Caco-2 (cell line): ENCODE results near the gene FBN2. TPM values are rescaled to one million over a fixed set of nuclear protein-coding genes. Genes with fewer than 3 reads are reported as not detected.

Experiments used
- BruUV-seq: library from RNA; stranded (reverse); fragments of 400-500 nt; replicated peaks from 2 replicates; lab custom pipeline; 2021; lab: Mats Ljungman, UMichigan
- CTCF ChIA-PET: fragments of 300-600 bp; sonication (Branson Sonifier 250); formaldehyde crosslinking; loops from one replicate; lab custom pipeline; 2022; ENCODE audit warnings: antibody characterized with exemption; lab: Charles Lee
- POLR2A ChIA-PET: fragments of 300-600 bp; sonication (Branson Sonifier 250); formaldehyde crosslinking; loops from one replicate; lab custom pipeline; 2022; ENCODE audit warnings: antibody characterized with exemption; lab: Charles Lee
- DNase-seq, 2 experiments: peaks; one replicate each; pipeline versions ENCODE4 v3.0.0 to v3.0.0-alpha.2; 2020 to 2022
- H3K27me3 ChIP-seq: replicated peaks from 2 replicates; pipeline ENCODE4 v1.6.0; 2011; ENCODE audit warnings: low read length; ENCODE audit not compliant: control insufficient read depth, insufficient read depth
- H3K36me3 ChIP-seq: 2 replicates; pipeline ENCODE4 v1.5.1; 2011; ENCODE audit warnings: low read length; ENCODE audit not compliant: control insufficient read depth, insufficient read depth
- H3K4me1 ChIP-seq: fragments of 250-450 bp; sonication (Bioruptor Pico); 2 replicates; pipeline ENCODE4 v1.5.1; 2020; ENCODE audit warnings: mild to moderate bottlenecking
- H3K4me3 ChIP-seq: 2 replicates; pipeline ENCODE4 v1.5.1; 2011; ENCODE audit warnings: low read depth, mild to moderate bottlenecking, control low read depth, low read length
- H3K9me3 ChIP-seq: fragments of 250-450 bp; sonication (Bioruptor Pico); 2 replicates; pipeline ENCODE4 v1.5.1; 2020; ENCODE audit warnings: mild to moderate bottlenecking, moderate library complexity
- H3K27ac Mint-ChIP-seq: one replicate; pipeline ENCODE4 v1.8.0; 2022; ENCODE audit warnings: mixed read lengths; ENCODE audit not compliant: unreplicated experiment
- H3K27me3 Mint-ChIP-seq: one replicate; pipeline ENCODE4 v1.8.0; 2022; ENCODE audit warnings: mixed read lengths; ENCODE audit not compliant: insufficient read depth, unreplicated experiment
- H3K36me3 Mint-ChIP-seq: one replicate; pipeline ENCODE4 v1.8.0; 2022; ENCODE audit warnings: mild to moderate bottlenecking, mixed read lengths; ENCODE audit not compliant: insufficient read depth, unreplicated experiment
- H3K4me1 Mint-ChIP-seq: one replicate; pipeline ENCODE4 v1.8.0; 2022; ENCODE audit warnings: low read depth, mixed read lengths; ENCODE audit not compliant: unreplicated experiment
- H3K4me3 Mint-ChIP-seq: one replicate; pipeline ENCODE4 v1.8.0; 2022; ENCODE audit warnings: mild to moderate bottlenecking, moderate library complexity, mixed read lengths; ENCODE audit not compliant: unreplicated experiment
- H3K9me3 Mint-ChIP-seq: one replicate; pipeline ENCODE4 v1.8.0; 2022; ENCODE audit warnings: mixed read lengths; ENCODE audit not compliant: unreplicated experiment
- intact Hi-C: fragments of 100-400 bp; cut with micrococcal nuclease; formaldehyde crosslinking; loops from one replicate; pipeline ENCODE4 v1.10.0; 2022; ENCODE audit not compliant: unreplicated experiment
- total RNA-seq: library from RNA; stranded (reverse); gene quantifications from 2 replicates; pipeline ENCODE4 v1.2.3, GENCODE V29; 2022
- TF ChIP-seq, protein P1 (sequence below), 2 experiments: fragments of 200-600 bp in 1 of 2; IDR thresholded peaks; 1 replicate in 1 of 2; 2 replicates in 1 of 2; pipeline versions ENCODE4 v1.5.1 to v1.8.0; 2011 to 2022; ENCODE audit warnings: antibody characterized with exemption in 1 of 2, control low read depth in 1 of 2, inconsistent platforms in 1 of 2, low read depth in 1 of 2, low read length in 1 of 2, mild to moderate bottlenecking in 1 of 2, moderate library complexity in 1 of 2; ENCODE audit not compliant: insufficient read depth in 1 of 2, severe bottlenecking in 1 of 2, unreplicated experiment in 1 of 2

FBN2 gene
- total RNA-seq, 1 experiment from 2014 or later, result 0.09 TPM

DNA sequence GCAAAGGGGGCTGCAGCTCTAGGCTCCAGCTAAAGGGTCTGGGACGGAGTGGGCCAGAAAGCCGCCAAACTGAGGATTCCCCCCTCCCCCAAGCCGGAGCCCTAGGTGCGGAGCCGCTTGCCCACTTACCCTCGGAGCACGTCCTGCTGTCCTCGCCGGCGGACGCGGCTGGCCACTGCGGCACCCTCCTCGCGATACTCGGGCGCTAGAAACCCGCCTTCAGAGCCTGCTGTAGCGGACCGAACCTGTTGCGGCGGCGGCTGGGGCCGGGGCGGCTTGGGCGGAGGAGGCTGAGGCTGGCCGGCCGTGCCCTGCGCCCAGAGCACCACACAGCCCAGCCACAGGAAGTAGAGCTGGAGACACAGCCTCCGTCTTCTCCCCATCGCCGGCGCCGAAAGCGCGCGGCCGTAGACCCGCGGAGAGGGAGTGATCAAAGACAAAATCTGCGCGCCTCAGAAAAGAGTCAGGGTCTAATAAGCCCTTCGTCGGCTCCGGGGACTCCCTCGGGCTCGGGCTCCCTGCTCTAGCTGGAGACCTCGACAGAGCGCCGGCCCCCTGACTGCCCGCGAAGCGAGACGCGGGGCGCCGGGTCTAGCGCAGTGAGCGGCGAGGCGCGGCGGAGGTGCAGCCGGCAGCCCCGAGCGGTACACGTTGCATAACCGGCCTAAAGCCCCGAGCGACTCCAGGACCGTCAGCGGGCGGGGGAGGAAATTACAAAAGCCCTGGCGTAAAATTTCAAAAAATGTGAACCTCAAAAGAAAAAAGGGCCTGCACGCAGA, 635 bp downstream of the FBN2 start:
- H3K4me3 ChIP-seq, result no peak overlapping the region
- Mint-ChIP-seq H3K27ac (no peak overlapping the region), H3K27me3 (no peaks in the 10 kb centered on the region), H3K4me3 (no peak overlapping the region), H3K4me1 (no peaks in the 10 kb centered on the region), H3K9me3 (peaks cover 11% of the 10 kb centered on the region), H3K36me3 (no peaks in the 10 kb centered on the region)
- no TSS peak for BruUV-seq
- peaks cover 10% of the 10 kb centered on the region; the same call in 1 of the 2 replicates for H3K9me3 ChIP-seq
- intact Hi-C loops, result no loop called here
- POLR2A ChIA-PET, result no interaction called here
- H3K27me3 ChIP-seq, result no peaks in the 10 kb centered on the region
- CTCF ChIA-PET, result no interaction called here
- no peaks in the 10 kb centered on the region for H3K36me3 ChIP-seq
- TF ChIP-seq, protein P1, sequence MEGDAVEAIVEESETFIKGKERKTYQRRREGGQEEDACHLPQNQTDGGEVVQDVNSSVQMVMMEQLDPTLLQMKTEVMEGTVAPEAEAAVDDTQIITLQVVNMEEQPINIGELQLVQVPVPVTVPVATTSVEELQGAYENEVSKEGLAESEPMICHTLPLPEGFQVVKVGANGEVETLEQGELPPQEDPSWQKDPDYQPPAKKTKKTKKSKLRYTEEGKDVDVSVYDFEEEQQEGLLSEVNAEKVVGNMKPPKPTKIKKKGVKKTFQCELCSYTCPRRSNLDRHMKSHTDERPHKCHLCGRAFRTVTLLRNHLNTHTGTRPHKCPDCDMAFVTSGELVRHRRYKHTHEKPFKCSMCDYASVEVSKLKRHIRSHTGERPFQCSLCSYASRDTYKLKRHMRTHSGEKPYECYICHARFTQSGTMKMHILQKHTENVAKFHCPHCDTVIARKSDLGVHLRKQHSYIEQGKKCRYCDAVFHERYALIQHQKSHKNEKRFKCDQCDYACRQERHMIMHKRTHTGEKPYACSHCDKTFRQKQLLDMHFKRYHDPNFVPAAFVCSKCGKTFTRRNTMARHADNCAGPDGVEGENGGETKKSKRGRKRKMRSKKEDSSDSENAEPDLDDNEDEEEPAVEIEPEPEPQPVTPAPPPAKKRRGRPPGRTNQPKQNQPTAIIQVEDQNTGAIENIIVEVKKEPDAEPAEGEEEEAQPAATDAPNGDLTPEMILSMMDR (IDR thresholded peaks at IDR 0.05; ENCODE audit: insufficient read depth in 1 of 2, low read depth in 1 of 2, low read length in 1 of 2, severe bottlenecking in 1 of 2, unreplicated experiment in 1 of 2), result no peak
- peaks cover 4% of the 10 kb centered on the region for H3K4me1 ChIP-seq
- no peak for DNase-seq

DNA sequence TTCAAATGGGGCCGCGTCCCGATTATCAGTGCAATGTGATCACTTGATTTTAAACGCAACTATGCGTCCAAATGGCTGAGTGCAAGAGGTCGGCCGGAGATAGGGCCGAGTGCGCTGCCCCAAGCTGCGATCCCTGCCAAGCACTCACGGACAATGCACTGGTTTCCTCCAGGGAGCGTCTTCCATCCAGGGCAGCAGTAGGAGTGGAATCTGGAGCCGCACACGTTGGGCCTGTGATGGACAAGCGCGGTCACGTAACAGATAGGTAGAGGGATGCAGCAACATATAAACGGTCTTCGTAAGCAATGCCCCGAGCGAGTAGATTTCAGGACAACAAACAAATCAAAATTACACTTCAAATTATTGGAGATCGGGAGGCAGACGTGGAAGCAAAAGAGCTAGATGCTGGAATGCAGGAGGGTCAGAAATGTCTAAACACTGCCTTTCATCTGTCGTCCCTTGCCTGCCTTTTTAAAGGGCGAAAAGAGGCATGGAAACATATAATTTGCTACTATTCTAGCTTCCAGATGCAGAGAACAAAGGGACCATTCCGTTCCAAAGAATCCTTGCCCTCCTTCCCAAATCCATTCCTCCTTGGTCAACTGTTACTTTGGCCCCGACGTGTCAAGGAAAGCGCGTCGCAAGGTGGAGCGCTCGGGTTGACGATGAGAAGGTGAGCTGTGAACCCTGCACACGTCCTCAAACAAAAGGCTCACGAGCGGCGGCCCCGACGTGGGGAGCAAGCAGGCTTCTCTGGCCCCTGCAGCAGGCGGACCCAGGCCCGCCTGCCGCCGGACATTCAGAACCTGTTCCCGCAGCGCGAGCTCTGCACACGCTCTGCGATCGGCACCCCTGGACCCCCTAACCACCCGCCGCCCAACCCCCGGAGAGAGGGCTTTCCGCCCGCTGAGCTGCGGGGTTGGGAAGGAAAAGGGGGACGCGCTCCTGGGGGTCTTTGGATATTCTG, 1.5 kb downstream of the FBN2 start:
- POLR2A ChIA-PET, result no interaction called here
- H3K4me1 Mint-ChIP-seq, result peaks cover 6% of the 10 kb centered on the region

DNA sequence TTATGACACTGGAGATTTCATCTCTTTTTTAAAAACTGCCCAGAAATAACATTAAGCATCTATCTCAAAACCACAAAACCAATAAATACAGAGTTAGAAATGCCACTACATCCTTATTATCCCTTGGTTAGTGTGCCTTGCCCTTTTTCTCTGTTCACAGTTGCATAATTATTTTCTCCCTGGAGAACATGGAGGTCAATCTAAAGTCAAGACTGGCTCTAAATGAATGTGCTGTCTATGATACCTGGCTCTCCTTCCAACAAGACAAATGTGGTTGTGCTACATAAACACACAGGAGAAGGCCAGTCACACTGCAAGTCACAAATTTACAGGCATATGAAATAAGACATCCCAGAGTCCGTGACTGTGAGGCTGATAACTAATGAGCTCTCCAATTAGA, 2.8 kb downstream of the FBN2 start:
- H3K4me3 Mint-ChIP-seq, result no peak overlapping the region
- H3K9me3 Mint-ChIP-seq, result peaks cover 11% of the 10 kb centered on the region
- BruUV-seq, result no TSS peak
- Histone ChIP-seq H3K36me3 (no peaks in the 10 kb centered on the region), H3K27me3 (no peaks in the 10 kb centered on the region), H3K9me3 (peaks cover 10% of the 10 kb centered on the region; the same call in 1 of the 2 replicates), H3K4me3 (no peak overlapping the region), H3K4me1 (peaks cover 6% of the 10 kb centered on the region)
- H3K27me3 Mint-ChIP-seq, result no peaks in the 10 kb centered on the region
- ChIA-PET CTCF (no interaction called here), POLR2A (no interaction called here)
- TF ChIP-seq, protein P1 (IDR thresholded peaks at IDR 0.05; ENCODE audit: insufficient read depth in 1 of 2, low read depth in 1 of 2, low read length in 1 of 2, severe bottlenecking in 1 of 2, unreplicated experiment in 1 of 2), result no peak
- intact Hi-C loops, result no loop called here
- DNase-seq, result no peak
- H3K36me3 Mint-ChIP-seq, result no peaks in the 10 kb centered on the region
- H3K4me1 Mint-ChIP-seq, result peaks cover 6% of the 10 kb centered on the region
- no peak overlapping the region for H3K27ac Mint-ChIP-seq

More for the DNA sequence above, 1.5 kb downstream of the FBN2 start:
- Mint-ChIP-seq H3K4me3 (no peak overlapping the region), H3K36me3 (no peaks in the 10 kb centered on the region), H3K27ac (no peak overlapping the region), H3K27me3 (no peaks in the 10 kb centered on the region), H3K9me3 (peaks cover 11% of the 10 kb centered on the region)
- no TSS peak for BruUV-seq
- H3K36me3 ChIP-seq, result no peaks in the 10 kb centered on the region
- no peak overlapping the region for H3K4me3 ChIP-seq
- TF ChIP-seq, protein P1 (IDR thresholded peaks at IDR 0.05; ENCODE audit: insufficient read depth in 1 of 2, low read depth in 1 of 2, low read length in 1 of 2, severe bottlenecking in 1 of 2, unreplicated experiment in 1 of 2), result no peak
- H3K4me1 ChIP-seq, result peaks cover 6% of the 10 kb centered on the region
- DNase-seq, result no peak
- peaks cover 10% of the 10 kb centered on the region; the same call in 1 of the 2 replicates for H3K9me3 ChIP-seq
- intact Hi-C loops, result no loop called here
- H3K27me3 ChIP-seq, result no peaks in the 10 kb centered on the region
- CTCF ChIA-PET, result no interaction called here
